Vagina (tissue), 2 donors: ENCODE measurements around the gene ZSCAN23.

Source experiments
- CTCF ChIP-seq, 3 experiments: fragments of 450-650 bp in 2 of 3; fragments of 200-600 bp in 1 of 3; sonication (generic) in 1 of 3; IDR thresholded peaks; one replicate each; pipeline ENCODE4 v1.5.1; 2017 to 2019; ENCODE audit warnings: antibody characterized with exemption in 3 of 3, mild to moderate bottlenecking in 2 of 3, moderate library complexity in 2 of 3
- POLR2A ChIP-seq, 2 donors: fragments of 450-650 bp; IDR thresholded peaks; one replicate each; pipeline ENCODE4 v1.6.1; 2017; ENCODE audit warnings: antibody characterized with exemption in 2 of 2, mild to moderate bottlenecking in 2 of 2, moderate library complexity in 2 of 2
- POLR2AphosphoS5 ChIP-seq, 2 donors: sonication (generic); formaldehyde crosslinking; IDR thresholded peaks; one replicate each; pipeline ENCODE4 v1.9.0; 2017; ENCODE audit warnings: antibody characterized with exemption in 2 of 2, mild to moderate bottlenecking in 2 of 2, low read depth in 1 of 2; ENCODE audit not compliant: insufficient read depth in 1 of 2

DNA sequence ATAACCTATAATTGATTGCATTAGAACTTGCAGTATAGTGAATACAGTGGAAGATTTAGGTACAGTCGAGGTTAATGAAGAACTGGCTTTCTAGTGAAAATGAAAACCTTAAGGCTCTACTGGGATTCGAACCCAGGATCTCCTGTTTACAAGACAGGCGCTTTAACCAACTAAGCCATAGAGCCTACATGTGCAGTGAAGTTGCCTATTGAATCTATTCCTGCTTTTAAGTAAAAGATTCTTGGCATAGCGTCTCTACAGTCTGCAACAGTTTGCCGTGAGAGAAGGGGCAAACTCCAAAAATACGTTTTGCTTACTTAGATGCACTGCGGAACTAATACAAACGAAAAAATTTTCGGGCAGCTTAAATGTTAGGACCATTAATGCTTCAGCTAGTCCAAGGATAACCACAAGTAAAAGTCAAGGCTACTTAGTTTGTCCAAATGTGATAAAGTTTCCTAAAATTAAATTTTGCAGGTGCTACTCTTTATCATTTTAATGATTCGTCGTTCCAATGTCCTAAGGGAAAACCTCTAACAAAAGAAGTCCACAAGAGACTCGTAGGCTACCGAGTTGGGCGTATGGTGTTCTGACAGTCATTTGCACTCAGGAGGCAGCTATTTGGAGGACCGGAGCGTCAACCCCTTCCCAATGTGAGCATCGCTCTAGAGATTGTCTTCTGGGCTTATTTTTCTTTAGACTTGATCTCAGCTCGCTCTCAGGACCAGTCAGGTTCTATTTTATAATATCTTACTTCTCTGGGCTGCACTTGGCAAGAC is 31.3 kb upstream of the ZSCAN23 start:
- TF ChIP-seq POLR2A (IDR thresholded peaks at IDR 0.05) (no peak), CTCF (IDR thresholded peaks at IDR 0.05) (no peak), POLR2AphosphoS5 (IDR thresholded peaks at IDR 0.05; ENCODE audit: insufficient read depth in 1 of 2, low read depth in 1 of 2) (no peak)
